Lung (tissue), 12 donors: ENCODE data around the gene SCAMP3. TPM values are rescaled to one million over a fixed set of nuclear protein-coding genes. Genes with fewer than 3 reads are reported as not detected.

Experiments
- ATAC-seq: fragments of 200-7000 bp; cut with Tn5 transposase; one replicate; pipeline ENCODE4 v1.9.1; 2020; ENCODE audit warnings: moderate number of reproducible peaks; ENCODE audit not compliant: insufficient read depth, low FRiP score
- DNase-seq, 3 donors: peaks; one replicate each; pipeline ENCODE4 v3.0.0-alpha.2; 2013 to 2017
- H3K27ac ChIP-seq, 2 donors: one replicate each; pipeline ENCODE4 v1.5.1; 2013; ENCODE audit warnings: mild to moderate bottlenecking in 2 of 2, moderate library complexity in 2 of 2, control low read depth in 1 of 2, inconsistent platforms in 1 of 2, low read depth in 1 of 2, low read length in 1 of 2
- H3K27me3 ChIP-seq, 3 donors: one replicate each; pipeline ENCODE4 v1.5.1; 2013; ENCODE audit warnings: low read length in 2 of 3; ENCODE audit not compliant: control insufficient read depth in 3 of 3, insufficient read depth in 3 of 3
- H3K36me3 ChIP-seq, 4 donors: one replicate each; pipeline ENCODE4 v1.5.1; 2013; ENCODE audit warnings: low read length in 4 of 4, mild to moderate bottlenecking in 1 of 4, moderate library complexity in 1 of 4; ENCODE audit not compliant: control insufficient read depth in 4 of 4, insufficient read depth in 4 of 4
- H3K4me1 ChIP-seq, 5 donors: one replicate each; pipeline ENCODE4 v1.5.1; 2013; ENCODE audit warnings: low read length in 5 of 5, mild to moderate bottlenecking in 2 of 5, moderate library complexity in 1 of 5; ENCODE audit not compliant: control insufficient read depth in 5 of 5, insufficient read depth in 5 of 5
- H3K4me3 ChIP-seq: one replicate; pipeline ENCODE4 v1.5.1; 2013; ENCODE audit warnings: mild to moderate bottlenecking, control low read depth, moderate library complexity
- H3K9ac ChIP-seq, 2 donors: one replicate each; pipeline ENCODE4 v1.5.1; 2013; ENCODE audit warnings: low read length in 2 of 2, control low read depth in 1 of 2; ENCODE audit not compliant: insufficient read depth in 1 of 2
- H3K9me3 ChIP-seq, 4 donors: one replicate each; pipeline ENCODE4 v1.5.1; 2013; ENCODE audit warnings: low read length in 3 of 4, mild to moderate bottlenecking in 1 of 4, moderate library complexity in 1 of 4; ENCODE audit not compliant: control insufficient read depth in 4 of 4, insufficient read depth in 3 of 4
- CTCF ChIP-seq: IDR thresholded peaks from 2 replicates; pipeline ENCODE4 v1.5.1; 2012; ENCODE audit warnings: mild to moderate bottlenecking; ENCODE audit errors: control extremely low read depth, extremely low read depth
- WGBS, 2 donors: extraction: QIAGEN DNeasy Blood & Tissue Kit; methylation state at CpG; one replicate each; pipeline ENCODE4 v1.1.7; 2013; 5-methylcytosine and 5-hydroxymethylcytosine counted together
- polyA plus RNA-seq, 2 donors: library from polyadenylated mRNA; stranded (reverse); fragments of 200-250 nt; gene quantifications; one replicate each; pipeline ENCODE4 v1.2.1, GENCODE V29; 2013
- total RNA-seq, 2 donors: library from RNA; depleted of rRNA in 1 of 2; stranded (reverse); fragments of >200 nt in 1 of 2; gene quantifications; one replicate each; pipeline ENCODE4 v1.2.1, GENCODE V29; 2014 to 2021
- donor health status: control.
- donor health status: control.
- donor health status: Bipolar disorder and iron deficiency.
- donor health status: healthy.
- donor health status: DM: yes; HTN: yes; CAD: no.

The SCAMP3 gene
- total and polyA plus RNA-seq, 4 donors, result 29.9 to 90.3 (median 69.8) TPM

- Histone ChIP-seq H3K27me3 (no peaks in the 10 kb centered on the region), H3K4me1 (no peaks in the 10 kb centered on the region), H3K27ac (no peak overlapping the region), H3K36me3 (peaks cover 0 to 7% (median under 1%) of the 10 kb centered on the region in 4 donors), H3K9ac (no peak overlapping the region), H3K9me3 (no peaks in the 10 kb centered on the region), H3K4me3 (no peak overlapping the region)
- no peak for TF ChIP-seq CTCF
- ATAC-seq, result no peak
- 96 to 100% methylated on average over 2 of the region's 2 CpGs for WGBS, 2 donors
- no peak for DNase-seq
These were observed 24.4 kb upstream of the SCAMP3 start for GRCh38 chr1:155286544-155286943.

GRCh38 chr1:155285631-155286044, 23.5 kb upstream of the SCAMP3 start:
- Histone ChIP-seq H3K4me1 (no peaks in the 10 kb centered on the region), H3K27me3 (no peaks in the 10 kb centered on the region), H3K9me3 (no peaks in the 10 kb centered on the region), H3K36me3 (peaks cover 0 to 7% (median under 1%) of the 10 kb centered on the region in 4 donors), H3K4me3 (no peak overlapping the region), H3K27ac (no peak overlapping the region), H3K9ac (no peak overlapping the region)
- 93 to 96% methylated on average over 18 of the region's 18 CpGs for WGBS, 2 donors
- ATAC-seq (no peak), DNase-seq (no peak)
- TF ChIP-seq CTCF, result no peak

GRCh38 chr1:155285063-155285462, 22.9 kb upstream of the SCAMP3 start:
- H3K9ac ChIP-seq, result no peak overlapping the region
- no peak for DNase-seq
- TF ChIP-seq CTCF, result no peak

GRCh38 chr1:155284476-155284875, 22.3 kb upstream of the SCAMP3 start:
- TF ChIP-seq CTCF, result no peak
- WGBS, 2 donors, result 93 to 95% methylated on average over 12 of the region's 12 CpGs
- Histone ChIP-seq H3K4me1 (no peaks in the 10 kb centered on the region), H3K27ac (no peak overlapping the region), H3K4me3 (no peak overlapping the region), H3K9ac (no peak overlapping the region), H3K9me3 (no peaks in the 10 kb centered on the region), H3K27me3 (no peaks in the 10 kb centered on the region), H3K36me3 (peaks cover 0 to 7% (median under 1%) of the 10 kb centered on the region in 4 donors)
- DNase-seq (no peak), ATAC-seq (no peak)

More at GRCh38 chr1:155285063-155285462, 22.9 kb upstream of the SCAMP3 start:
- H3K9me3 ChIP-seq, result no peaks in the 10 kb centered on the region
- no peaks in the 10 kb centered on the region for H3K4me1 ChIP-seq
- no peak overlapping the region for H3K4me3 ChIP-seq
- H3K27ac ChIP-seq, result no peak overlapping the region
- ATAC-seq, result no peak
- peaks cover 0 to 7% (median under 1%) of the 10 kb centered on the region in 4 donors for H3K36me3 ChIP-seq
- H3K27me3 ChIP-seq, result no peaks in the 10 kb centered on the region
- 93 to 97% methylated on average over 14 of the region's 14 CpGs for WGBS, 2 donors
